Measurements from ENCODE around the gene DTX4. TPM values are rescaled to one million over a fixed set of nuclear protein-coding genes. Genes with fewer than 3 reads are reported as not detected.
"Not testable (repeated sequence)": the region's sequence is repeated elsewhere in the genome, so short reads cannot be mapped to it uniquely, and the experiment has no call there.

Gene DTX4
- 1 to 10 TPM; 1.8 to 2.4 TPM for polyA plus RNA-seq

- peak within 1 kb of the TSS; percentile 65 to 68 for H3K4me3 ChIP-seq (ENCODE audit: low read depth in 1 of 2, low read length in 2 of 2)
- peak within 1 kb of the TSS; percentile 51 to 71 for H3K27ac ChIP-seq (ENCODE audit: low read depth in 2 of 2, low read length in 1 of 2)
- 1% methylated on average over 45 to 64 of the region's 64 CpGs for WGBS, 2 donors
These were observed at the start of gene DTX4 for GRCh38 chr11:59171508-59172322. DTX4 (plus strand) TSS chr11:59172132; CDS start chr11:59172596, 464 bp downstream.

DNA sequence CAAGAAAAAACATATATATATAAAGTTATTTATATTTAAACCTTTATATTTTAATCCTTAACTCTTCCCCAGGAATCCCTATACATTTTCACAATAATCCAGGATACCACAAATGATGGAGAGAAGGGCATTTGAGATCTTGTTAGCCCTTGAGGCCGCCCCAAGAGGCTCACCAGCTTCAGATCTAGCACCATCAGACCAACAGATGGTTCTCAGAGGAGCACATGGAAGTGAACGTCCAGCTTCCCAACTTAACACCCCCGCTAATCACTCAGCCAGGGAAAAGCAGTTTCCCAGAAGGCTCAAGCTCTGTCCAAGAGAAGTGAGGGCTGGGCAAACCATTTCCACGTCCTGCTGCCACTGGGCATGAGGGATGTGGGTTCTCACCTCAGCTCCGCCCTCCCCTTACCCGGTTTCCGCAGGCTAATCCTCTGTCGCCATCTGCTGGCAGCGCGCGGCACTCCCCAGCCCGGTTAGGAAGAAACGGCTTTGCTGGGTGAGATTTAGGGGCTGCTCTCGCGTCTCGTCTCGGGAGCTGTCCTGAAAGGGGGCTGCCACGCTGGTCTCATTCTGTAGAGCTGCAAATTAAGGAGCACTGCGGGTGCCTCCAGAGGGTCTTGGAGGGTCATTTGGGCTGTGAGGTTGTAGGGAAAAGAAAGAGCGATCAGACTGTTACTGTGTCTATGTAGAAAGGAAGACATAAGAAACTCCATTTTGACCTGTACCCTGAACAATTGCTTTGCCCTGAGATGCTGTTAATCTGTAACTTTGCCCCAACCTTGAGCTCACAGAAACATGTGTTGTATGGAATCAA is 36.1 kb upstream of the DTX4 start:
- no peak overlapping the region for H3K27ac ChIP-seq (ENCODE audit: low read depth in 2 of 2, low read length in 1 of 2)
- H3K4me1 ChIP-seq (ENCODE audit: control insufficient read depth in 2 of 2, insufficient read depth in 2 of 2, low read length in 1 of 2), result no peaks in the 10 kb centered on the region
- no peaks in the 10 kb centered on the region for H3K27me3 ChIP-seq (ENCODE audit: control insufficient read depth in 1 of 2, insufficient read depth in 2 of 2, low read length in 2 of 2)
- 15 to 16% methylated on average over 20 of the region's 20 CpGs for WGBS, 2 donors
- H3K36me3 ChIP-seq (ENCODE audit: control insufficient read depth in 2 of 2, insufficient read depth in 2 of 2, low read length in 1 of 2), result peaks cover 0 to 5% of the 10 kb centered on the region in 2 donors
- H3K9me3 ChIP-seq (ENCODE audit: control insufficient read depth in 2 of 2, insufficient read depth in 1 of 2, low read depth in 1 of 2, low read length in 1 of 2), result peaks cover 0 to 6% of the 10 kb centered on the region in 2 donors
- H3K4me3 ChIP-seq (ENCODE audit: low read depth in 1 of 2, low read length in 2 of 2), result no peak overlapping the region

More at GRCh38 chr11:59171508-59172322, at the start of gene DTX4:
- no peaks in the 10 kb centered on the region for H3K36me3 ChIP-seq (ENCODE audit: control insufficient read depth in 2 of 2, insufficient read depth in 2 of 2, low read length in 1 of 2)
- no peaks in the 10 kb centered on the region for H3K9me3 ChIP-seq (ENCODE audit: control insufficient read depth in 2 of 2, insufficient read depth in 1 of 2, low read depth in 1 of 2, low read length in 1 of 2)
- H3K27me3 ChIP-seq (ENCODE audit: control insufficient read depth in 1 of 2, insufficient read depth in 2 of 2, low read length in 2 of 2), result no peaks in the 10 kb centered on the region
- peaks cover 3 to 4% of the 10 kb centered on the region in 2 donors for H3K4me1 ChIP-seq (ENCODE audit: control insufficient read depth in 2 of 2, insufficient read depth in 2 of 2, low read length in 1 of 2)

DNA sequence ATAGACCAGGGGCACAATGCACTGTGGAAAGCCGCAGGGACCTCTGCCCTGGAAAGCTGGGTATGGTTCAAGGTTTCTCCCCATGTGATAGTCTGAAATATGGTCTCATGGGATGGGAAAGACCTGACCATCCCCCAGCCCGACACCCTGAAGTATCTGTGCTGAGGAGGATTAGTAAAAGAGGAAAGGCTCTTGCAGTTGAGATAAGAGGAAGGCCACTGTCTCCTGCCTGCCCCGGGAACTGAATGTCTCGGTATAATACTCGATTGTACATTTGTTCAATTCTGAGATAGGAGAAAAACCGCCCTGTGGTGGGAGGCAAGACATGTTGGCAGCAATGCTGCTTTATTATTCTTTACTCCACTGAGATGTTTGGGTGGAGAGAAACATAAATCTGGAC is 35.4 kb upstream of the DTX4 start:
- not testable (repeated sequence) for H3K9me3 ChIP-seq (ENCODE audit: control insufficient read depth in 2 of 2, insufficient read depth in 1 of 2, low read depth in 1 of 2, low read length in 1 of 2); H3K36me3 ChIP-seq (ENCODE audit: control insufficient read depth in 2 of 2, insufficient read depth in 2 of 2, low read length in 1 of 2)

GRCh38 chr11:59137190-59137589 is 34.7 kb upstream of the DTX4 start:
- Histone ChIP-seq H3K36me3 (ENCODE audit: control insufficient read depth in 2 of 2, insufficient read depth in 2 of 2, low read length in 1 of 2) (peaks cover 0 to 2% of the 10 kb centered on the region in 2 donors), H3K9me3 (ENCODE audit: control insufficient read depth in 2 of 2, insufficient read depth in 1 of 2, low read depth in 1 of 2, low read length in 1 of 2) (no peaks in the 10 kb centered on the region), H3K27me3 (ENCODE audit: control insufficient read depth in 1 of 2, insufficient read depth in 2 of 2, low read length in 2 of 2) (no peaks in the 10 kb centered on the region), H3K27ac (ENCODE audit: low read depth in 2 of 2, low read length in 1 of 2) (no peak overlapping the region), H3K4me3 (ENCODE audit: low read depth in 1 of 2, low read length in 2 of 2) (no peak overlapping the region), H3K4me1 (ENCODE audit: control insufficient read depth in 2 of 2, insufficient read depth in 2 of 2, low read length in 1 of 2) (no peaks in the 10 kb centered on the region)
- 95 to 96% methylated on average over 17 of the region's 17 CpGs for WGBS, 2 donors

More for the DNA sequence above, 35.4 kb upstream of the DTX4 start:
- H3K27me3 ChIP-seq (ENCODE audit: control insufficient read depth in 1 of 2, insufficient read depth in 2 of 2, low read length in 2 of 2); H3K4me3 ChIP-seq (ENCODE audit: low read depth in 1 of 2, low read length in 2 of 2); H3K4me1 ChIP-seq (ENCODE audit: control insufficient read depth in 2 of 2, insufficient read depth in 2 of 2, low read length in 1 of 2); H3K27ac ChIP-seq (ENCODE audit: low read depth in 2 of 2, low read length in 1 of 2): not testable (repeated sequence)
- WGBS, 2 donors, result 80 to 85% methylated on average over 6 of the region's 6 CpGs

DNA sequence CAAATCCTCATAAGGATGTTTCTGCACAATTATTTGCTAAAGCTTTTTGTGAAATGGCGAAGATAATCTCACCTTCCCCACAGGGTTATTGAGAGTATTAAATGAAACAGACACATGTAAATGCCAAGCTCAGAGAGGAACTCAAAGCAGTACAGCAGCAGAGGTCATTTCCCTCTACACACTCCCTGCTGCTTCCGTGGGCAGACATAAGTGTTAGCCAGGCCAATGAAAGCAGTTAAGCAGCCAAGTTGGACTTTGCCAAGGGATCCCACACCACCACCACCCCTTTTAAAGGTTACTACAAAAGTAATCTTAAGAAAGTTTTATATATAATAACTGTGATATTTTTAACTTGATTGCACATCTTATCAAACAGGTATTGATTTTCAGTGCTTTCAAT is 33.3 kb upstream of the DTX4 start:
- Histone ChIP-seq H3K4me1 (ENCODE audit: control insufficient read depth in 2 of 2, insufficient read depth in 2 of 2, low read length in 1 of 2) (no peaks in the 10 kb centered on the region), H3K27ac (ENCODE audit: low read depth in 2 of 2, low read length in 1 of 2) (no peak overlapping the region), H3K4me3 (ENCODE audit: low read depth in 1 of 2, low read length in 2 of 2) (no peak overlapping the region), H3K36me3 (ENCODE audit: control insufficient read depth in 2 of 2, insufficient read depth in 2 of 2, low read length in 1 of 2) (peaks cover 0 to 2% of the 10 kb centered on the region in 2 donors), H3K27me3 (ENCODE audit: control insufficient read depth in 1 of 2, insufficient read depth in 2 of 2, low read length in 2 of 2) (no peaks in the 10 kb centered on the region), H3K9me3 (ENCODE audit: control insufficient read depth in 2 of 2, insufficient read depth in 1 of 2, low read depth in 1 of 2, low read length in 1 of 2) (no peaks in the 10 kb centered on the region)
- 66 to 70% methylated on average over 2 of the region's 2 CpGs for WGBS, 2 donors

- H3K9me3 ChIP-seq (ENCODE audit: control insufficient read depth in 2 of 2, insufficient read depth in 1 of 2, low read depth in 1 of 2, low read length in 1 of 2), result no peaks in the 10 kb centered on the region
- H3K27me3 ChIP-seq (ENCODE audit: control insufficient read depth in 1 of 2, insufficient read depth in 2 of 2, low read length in 2 of 2), result no peaks in the 10 kb centered on the region
- peaks cover 0 to 2% of the 10 kb centered on the region in 2 donors for H3K4me1 ChIP-seq (ENCODE audit: control insufficient read depth in 2 of 2, insufficient read depth in 2 of 2, low read length in 1 of 2)
- H3K27ac ChIP-seq (ENCODE audit: low read depth in 2 of 2, low read length in 1 of 2), result no peak overlapping the region
- 92 to 93% methylated on average over 4 of the region's 4 CpGs for WGBS, 2 donors
- H3K4me3 ChIP-seq (ENCODE audit: low read depth in 1 of 2, low read length in 2 of 2), result no peak overlapping the region
- H3K36me3 ChIP-seq (ENCODE audit: control insufficient read depth in 2 of 2, insufficient read depth in 2 of 2, low read length in 1 of 2), result no peaks in the 10 kb centered on the region
These were observed 30.7 kb upstream of the DTX4 start for GRCh38 chr11:59141191-59141590.

DNA sequence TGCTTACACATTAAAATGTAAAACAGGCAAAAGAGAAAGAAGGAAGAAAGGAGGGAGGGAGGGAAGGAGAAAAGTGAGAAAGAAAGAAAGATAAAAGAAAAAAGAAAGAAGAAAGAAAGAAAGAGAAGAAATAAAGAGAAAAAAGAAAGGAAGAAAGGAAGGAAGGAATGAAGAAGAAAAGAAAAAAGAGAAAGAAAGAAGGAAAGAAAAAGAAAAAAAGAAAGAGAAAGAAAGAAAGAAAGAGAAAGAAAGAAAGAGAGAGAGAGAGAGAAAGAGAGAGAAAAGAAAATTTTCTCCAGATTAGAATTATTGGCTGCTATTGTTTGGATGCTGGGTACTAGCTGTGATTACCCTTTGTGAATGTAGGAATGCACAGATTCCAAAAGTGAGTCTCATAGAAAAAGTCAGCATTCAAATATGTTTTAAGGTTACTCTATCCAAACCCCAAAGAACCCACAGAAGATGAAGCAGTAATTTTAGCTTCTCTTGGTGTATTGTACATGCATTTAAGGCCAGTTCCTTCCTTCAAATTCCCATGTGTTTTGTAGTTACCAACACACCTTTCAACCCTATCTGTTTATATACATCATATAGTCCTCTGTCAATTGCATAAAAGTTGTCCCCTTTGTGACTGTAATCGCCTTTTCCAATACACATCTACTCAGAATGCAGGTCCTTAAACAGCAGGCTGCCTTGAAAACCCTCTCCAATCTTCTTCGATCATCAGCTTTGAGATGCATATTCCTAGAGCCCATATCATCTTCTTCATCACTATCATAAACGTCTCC is 30.1 kb upstream of the DTX4 start:
- no peaks in the 10 kb centered on the region for H3K27me3 ChIP-seq (ENCODE audit: control insufficient read depth in 1 of 2, insufficient read depth in 2 of 2, low read length in 2 of 2)
- WGBS, 2 donors, result 2 to 3% methylated on average over 3 of the region's 3 CpGs
- H3K9me3 ChIP-seq (ENCODE audit: control insufficient read depth in 2 of 2, insufficient read depth in 1 of 2, low read depth in 1 of 2, low read length in 1 of 2), result no peaks in the 10 kb centered on the region
- H3K36me3 ChIP-seq (ENCODE audit: control insufficient read depth in 2 of 2, insufficient read depth in 2 of 2, low read length in 1 of 2), result no peaks in the 10 kb centered on the region
- peak overlapping the region; percentile 63 to 87 for H3K4me3 ChIP-seq (ENCODE audit: low read depth in 1 of 2, low read length in 2 of 2)
- H3K4me1 ChIP-seq (ENCODE audit: control insufficient read depth in 2 of 2, insufficient read depth in 2 of 2, low read length in 1 of 2), result peaks cover 0 to 2% of the 10 kb centered on the region in 2 donors
- H3K27ac ChIP-seq (ENCODE audit: low read depth in 2 of 2, low read length in 1 of 2), result peak overlapping the region; percentile 95 to 97

GRCh38 chr11:59142530-59143507 is 29.1 kb upstream of the DTX4 start, which contains the start of gene FAM111A:
FAM111A (plus strand) TSS chr11:59142856; CDS start chr11:59148873, 6,017 bp downstream.
- WGBS, 2 donors, result 0% methylated on average over 50 of the region's 50 CpGs
- Histone ChIP-seq H3K4me1 (ENCODE audit: control insufficient read depth in 2 of 2, insufficient read depth in 2 of 2, low read length in 1 of 2) (peaks cover 0 to 2% of the 10 kb centered on the region in 2 donors), H3K9me3 (ENCODE audit: control insufficient read depth in 2 of 2, insufficient read depth in 1 of 2, low read depth in 1 of 2, low read length in 1 of 2) (no peaks in the 10 kb centered on the region), H3K36me3 (ENCODE audit: control insufficient read depth in 2 of 2, insufficient read depth in 2 of 2, low read length in 1 of 2) (no peaks in the 10 kb centered on the region), H3K27ac (ENCODE audit: low read depth in 2 of 2, low read length in 1 of 2) (peak within 1 kb of the TSS; percentile 95 to 97), H3K4me3 (ENCODE audit: low read depth in 1 of 2, low read length in 2 of 2) (peak within 1 kb of the TSS; percentile 63 to 87), H3K27me3 (ENCODE audit: control insufficient read depth in 1 of 2, insufficient read depth in 2 of 2, low read length in 2 of 2) (no peaks in the 10 kb centered on the region)
